Left colon (tissue), 2 donors: ENCODE results near the gene GATAD2A. TPM values are rescaled to one million over a fixed set of nuclear protein-coding genes. Genes with fewer than 3 reads are reported as not detected.

Source experiments
- ATAC-seq: fragments of 200-7000 bp; cut with Tn5 transposase; one replicate; pipeline ENCODE4 v1.9.1; 2020; ENCODE audit warnings: mild to moderate bottlenecking, moderate library complexity
- DNase-seq, 2 donors: peaks; one replicate each; pipeline ENCODE4 v3.0.0-alpha.2; 2020
- intact Hi-C, 2 donors: fragments of 100-400 bp; cut with DNase I in 1 of 2; cut with micrococcal nuclease in 1 of 2; formaldehyde crosslinking; loops; one replicate each; pipeline versions ENCODE4 v1.11.2 to v1.14.0; 2022; cut with DNase I, micrococcal nuclease
- total RNA-seq, 2 donors: library from RNA; stranded (reverse); fragmentation: NEBNext Ultra II Directional; extraction: Animal tissue kit (Norgen Biotek cat#: 25700); gene quantifications; one replicate each; pipeline ENCODE4 v1.2.1, GENCODE V29; 2021
- donor health status: DM: no; HTN: no; CAD: no.
- donor health status: DM: yes; HTN: yes; CAD: no.

Gene GATAD2A
- total RNA-seq, 2 donors from 2014 or later, result 104 to 135 TPM

GRCh38 chr19:19542507-19542906, 137.0 kb downstream of the GATAD2A start:
- no peak for DNase-seq
- intact Hi-C loops, result no loop called here
- ATAC-seq, result no peak

- ATAC-seq (no peak), DNase-seq (no peak)
- intact Hi-C loops, result no loop called here
Observed at GRCh38 chr19:19543101-19543500, 137.6 kb downstream of the GATAD2A start.

- intact Hi-C loops, result no loop called here
- ATAC-seq (no peak), DNase-seq (no peak)
Observed at GRCh38 chr19:19543640-19544039, 138.2 kb downstream of the GATAD2A start.

DNA sequence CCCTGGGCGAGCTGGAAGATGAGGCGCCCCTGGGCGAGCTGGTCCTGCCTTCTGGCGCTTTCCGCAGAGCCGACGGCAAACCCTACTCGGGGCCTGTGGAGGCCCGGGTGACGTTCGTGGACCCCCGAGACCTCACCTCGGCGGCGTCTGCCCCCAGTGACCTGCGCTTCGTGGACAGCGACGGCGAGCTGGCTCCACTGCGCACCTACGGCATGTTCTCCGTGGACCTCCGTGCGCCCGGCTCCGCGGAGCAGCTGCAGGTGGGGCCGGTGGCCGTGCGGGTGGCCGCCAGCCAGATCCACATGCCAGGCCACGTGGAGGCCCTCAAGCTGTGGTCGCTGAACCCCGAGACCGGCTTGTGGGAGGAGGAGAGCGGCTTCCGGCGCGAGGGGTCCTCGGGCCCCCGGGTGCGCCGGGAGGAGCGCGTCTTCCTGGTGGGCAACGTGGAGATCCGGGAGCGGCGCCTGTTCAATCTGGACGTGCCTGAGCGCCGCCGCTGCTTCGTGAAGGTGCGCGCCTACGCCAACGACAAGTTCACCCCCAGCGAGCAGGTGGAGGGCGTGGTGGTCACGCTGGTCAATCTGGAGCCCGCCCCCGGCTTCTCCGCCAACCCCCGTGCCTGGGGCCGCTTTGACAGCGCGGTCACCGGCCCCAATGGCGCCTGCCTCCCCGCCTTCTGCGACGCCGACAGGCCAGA, 138.9 kb downstream of the GATAD2A start:
- DNase-seq (no peak), ATAC-seq (no peak)
- intact Hi-C loops, result no loop called here

GRCh38 chr19:19544954-19545591, 139.6 kb downstream of the GATAD2A start:
- no peak for ATAC-seq
- intact Hi-C loops, result no loop called here

GRCh38 chr19:19545707-19546106, 140.2 kb downstream of the GATAD2A start:
- ATAC-seq, result no peak
- intact Hi-C loops, result no loop called here

More at GRCh38 chr19:19544954-19545591, 139.6 kb downstream of the GATAD2A start:
- DNase-seq, result no peak

DNA sequence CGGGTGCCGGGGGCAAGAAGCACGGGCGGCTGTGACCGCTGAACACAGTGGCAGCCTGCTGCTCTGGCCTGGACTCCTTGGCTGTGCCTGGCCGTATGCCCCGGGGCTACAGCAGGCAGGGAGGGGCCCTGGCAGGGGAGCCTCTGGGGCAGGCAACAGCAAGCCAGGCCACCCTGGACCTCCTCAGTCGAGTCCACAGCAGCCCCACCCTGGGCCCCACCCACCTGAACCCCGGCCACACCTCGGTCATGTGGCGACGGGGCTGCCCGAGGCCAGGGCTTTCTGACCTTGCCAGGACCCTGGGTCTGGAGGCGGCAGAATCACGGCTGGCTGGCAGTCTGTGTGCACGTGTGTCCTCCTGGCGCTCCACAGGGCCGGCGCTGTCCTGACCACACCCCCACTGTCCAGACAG, 141.3 kb downstream of the GATAD2A start:
- DNase-seq, result no peak
- intact Hi-C loops, result no loop called here
- peak; percentile 42 for ATAC-seq

More at GRCh38 chr19:19545707-19546106, 140.2 kb downstream of the GATAD2A start:
- DNase-seq, result no peak

GRCh38 chr19:19547674-19548336, 142.3 kb downstream of the GATAD2A start:
- DNase-seq (no peak), ATAC-seq (no peak)
- intact Hi-C loops, result no loop called here

DNA sequence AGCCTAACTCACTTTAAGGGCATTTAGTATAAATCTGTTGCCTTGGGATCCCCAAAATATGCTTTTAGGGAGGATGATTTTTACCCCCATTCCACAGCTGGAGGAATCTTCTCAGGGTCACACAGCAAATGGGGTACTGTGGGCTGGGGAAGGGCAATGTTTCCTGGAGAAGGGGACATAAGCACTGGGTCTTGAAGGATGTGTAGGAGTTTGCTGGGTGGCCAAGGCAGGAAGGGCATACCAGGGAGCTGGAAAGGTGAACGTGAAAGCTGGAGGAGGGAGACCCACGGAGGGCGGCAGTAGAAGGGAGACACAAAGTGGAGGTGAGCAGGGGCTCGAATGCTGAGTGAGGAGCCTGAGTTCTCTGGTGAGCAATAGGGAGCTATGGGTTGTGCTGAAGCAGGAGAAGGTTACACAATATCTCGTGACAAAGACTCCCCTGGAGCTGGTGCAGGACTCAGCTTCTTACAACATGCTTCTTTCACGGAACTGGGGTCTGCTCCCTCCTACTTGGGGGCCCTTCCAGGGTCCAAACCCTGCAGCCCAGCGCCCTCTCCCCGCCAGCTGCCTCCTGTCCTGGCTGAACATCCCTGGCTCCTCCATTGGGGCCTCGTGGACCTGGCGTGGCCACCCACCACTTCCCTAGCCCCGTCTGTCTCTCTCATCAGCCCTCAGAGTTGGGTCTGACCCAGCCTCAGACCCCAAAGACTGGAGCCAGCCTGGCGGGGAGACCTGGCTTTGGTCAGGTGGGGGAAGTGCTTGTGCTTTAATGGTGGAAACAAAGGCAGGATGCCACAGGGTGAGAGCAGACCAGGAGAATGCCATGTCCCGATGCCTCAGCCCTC, 143.7 kb downstream of the GATAD2A start:
- intact Hi-C loops, result no loop called here
- ATAC-seq, result no peak
- no peak for DNase-seq

DNA sequence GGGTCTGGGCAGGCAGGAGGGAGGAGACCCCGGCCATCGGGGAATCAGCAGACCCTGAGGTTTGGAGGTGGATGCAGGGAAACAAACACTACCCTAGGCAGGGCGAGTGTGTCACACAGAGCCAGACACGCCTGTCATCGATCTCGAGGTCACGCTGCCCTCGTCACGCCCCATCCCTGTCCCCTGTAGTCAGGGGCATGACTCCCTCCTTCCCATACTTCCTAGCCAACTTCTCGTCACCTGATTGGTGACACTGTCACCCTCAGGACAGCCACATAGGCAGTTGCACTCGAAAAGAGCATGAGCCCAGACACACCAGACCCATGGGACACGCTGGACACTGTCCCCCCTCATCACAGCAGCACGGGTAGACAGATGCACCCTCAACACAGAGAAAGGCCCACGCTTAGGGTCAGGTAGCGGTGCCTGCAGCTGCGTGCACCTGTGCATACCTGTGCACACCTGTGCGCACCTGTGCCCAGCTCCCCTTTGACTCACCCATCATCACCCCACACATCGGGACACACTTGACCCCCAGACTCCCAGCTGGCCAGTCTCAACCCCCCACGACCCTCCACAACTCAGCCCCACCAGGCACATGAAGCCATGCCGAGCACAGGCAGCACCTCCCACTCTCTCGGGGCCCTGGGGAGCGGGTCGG, 144.5 kb downstream of the GATAD2A start:
- DNase-seq, result no peak
- ATAC-seq, result no peak
- intact Hi-C loops, result no loop called here

DNA sequence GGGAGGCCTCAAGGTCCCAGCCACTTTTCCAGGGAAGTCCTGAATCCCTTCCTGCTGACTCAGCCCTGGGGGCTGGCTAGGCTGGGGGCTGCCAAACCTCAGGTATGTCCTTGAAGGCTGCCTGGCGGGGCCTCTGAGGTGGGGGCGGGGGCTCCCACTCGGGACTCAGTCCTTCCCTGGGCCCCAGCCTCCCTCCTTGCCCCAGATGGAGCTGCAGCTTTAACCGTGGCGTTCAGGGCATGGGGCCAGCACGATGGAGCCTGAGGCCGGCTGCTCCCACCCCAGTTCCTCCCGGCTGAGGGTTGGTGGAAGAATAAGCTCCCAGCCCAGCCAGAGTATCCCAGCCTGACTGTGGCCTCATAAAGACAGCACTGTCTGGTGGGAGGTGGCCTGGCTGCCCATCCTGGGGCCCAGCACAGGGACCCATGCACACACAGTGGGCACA, 145.0 kb downstream of the GATAD2A start:
- DNase-seq (no peak), ATAC-seq (no peak)
- intact Hi-C loops, result no loop called here

DNA sequence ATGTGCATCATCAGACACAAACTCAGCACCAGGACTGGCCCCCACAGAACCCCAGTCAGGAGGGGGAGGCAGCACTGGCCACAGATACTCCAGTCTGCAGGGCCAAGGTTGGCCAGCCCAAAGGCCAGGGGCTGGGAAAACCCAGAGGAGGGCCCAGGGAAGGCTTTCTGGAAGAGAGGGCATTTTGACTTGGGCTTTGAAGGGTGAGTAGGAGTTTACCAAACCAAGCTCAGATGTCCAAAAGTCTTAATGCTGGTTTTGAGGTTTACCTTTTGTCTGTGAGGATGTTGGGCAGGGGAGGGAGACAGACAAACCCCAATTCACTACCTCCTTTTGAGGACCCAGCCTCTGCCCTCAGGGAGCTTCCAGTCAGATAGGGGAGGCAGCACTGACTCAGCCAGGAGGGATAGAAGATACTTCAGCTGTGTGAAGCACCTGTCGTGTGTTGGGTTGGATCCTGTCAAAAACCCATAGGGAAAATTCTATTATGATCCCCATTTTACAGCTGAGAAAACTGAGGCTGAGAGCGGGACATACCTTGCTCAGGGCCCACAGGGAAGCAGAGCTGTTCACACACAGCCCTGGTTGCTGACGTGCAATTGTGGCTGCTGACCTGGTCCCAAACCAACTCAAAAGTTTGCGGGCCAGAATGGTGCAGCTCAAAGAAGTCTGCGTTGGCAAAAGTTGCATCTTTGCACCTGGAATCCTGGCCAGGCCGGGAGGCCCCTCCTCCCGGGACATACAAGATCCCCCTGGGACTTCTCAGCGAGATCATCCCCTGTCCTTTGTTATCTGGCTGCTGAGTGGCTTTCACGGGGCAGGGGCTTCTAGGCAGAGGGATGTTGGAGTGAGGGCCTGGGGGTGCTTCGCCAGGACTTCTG, 145.7 kb downstream of the GATAD2A start:
- intact Hi-C loops, result no loop called here
- DNase-seq (no peak), ATAC-seq (no peak)

DNA sequence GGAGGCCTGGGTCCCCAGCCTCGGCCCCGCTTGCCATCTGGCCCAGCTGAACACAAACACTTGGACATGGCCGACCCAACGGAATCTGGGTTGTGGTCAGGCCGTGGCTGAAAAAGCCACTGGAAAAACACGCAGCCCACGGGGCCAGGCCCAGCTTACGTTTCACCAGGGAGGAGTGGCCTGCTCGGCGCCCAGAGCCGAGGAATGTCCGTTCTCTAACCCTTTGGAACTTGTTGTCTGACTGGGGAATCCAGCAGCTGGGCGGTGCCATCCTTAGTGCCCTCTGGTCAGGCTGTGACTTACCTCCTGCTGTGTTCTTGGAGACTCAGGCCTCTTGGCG, 146.3 kb downstream of the GATAD2A start:
- intact Hi-C loops, result no loop called here
- DNase-seq (no peak), ATAC-seq (no peak)

GRCh38 chr19:19552798-19553197, 147.3 kb downstream of the GATAD2A start:
- peak in 1 of 2 donors; percentile 47 for DNase-seq
- ATAC-seq, result peak; percentile 81
- intact Hi-C loops, result no loop called here

DNA sequence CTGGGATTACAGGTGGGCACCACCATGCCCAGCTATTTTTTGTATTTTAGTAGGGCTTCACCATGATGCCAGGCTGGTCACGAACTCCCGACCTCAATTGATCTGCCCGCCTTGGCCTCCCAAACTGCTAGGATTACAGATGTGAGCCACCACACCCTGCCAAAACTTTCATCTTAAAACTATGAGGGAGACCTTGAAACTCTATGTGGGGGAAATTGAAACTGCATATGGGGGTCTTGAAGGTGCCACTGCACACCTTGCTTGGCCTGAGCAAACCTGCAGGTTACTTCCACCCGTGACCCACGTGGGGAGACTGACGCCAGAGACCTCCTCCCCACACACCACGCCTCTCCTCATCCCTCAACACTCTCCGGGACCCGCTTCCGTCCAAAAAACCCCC, 148.2 kb downstream of the GATAD2A start:
- ATAC-seq (no peak), DNase-seq (no peak)
- intact Hi-C loops, result no loop called here

GRCh38 chr19:19554074-19555023, 148.9 kb downstream of the GATAD2A start:
- DNase-seq (peak in 1 of 2 donors; percentile 59), ATAC-seq (peak; percentile 69)
- intact Hi-C loops, result no loop called here

- DNase-seq, result no peak
- intact Hi-C loops, result no loop called here
- no peak for ATAC-seq
Observed at GRCh38 chr19:19558055-19558454, 152.6 kb downstream of the GATAD2A start.
